ENCODE measurements around the gene FDCSP.

The FDCSP gene

DNA sequence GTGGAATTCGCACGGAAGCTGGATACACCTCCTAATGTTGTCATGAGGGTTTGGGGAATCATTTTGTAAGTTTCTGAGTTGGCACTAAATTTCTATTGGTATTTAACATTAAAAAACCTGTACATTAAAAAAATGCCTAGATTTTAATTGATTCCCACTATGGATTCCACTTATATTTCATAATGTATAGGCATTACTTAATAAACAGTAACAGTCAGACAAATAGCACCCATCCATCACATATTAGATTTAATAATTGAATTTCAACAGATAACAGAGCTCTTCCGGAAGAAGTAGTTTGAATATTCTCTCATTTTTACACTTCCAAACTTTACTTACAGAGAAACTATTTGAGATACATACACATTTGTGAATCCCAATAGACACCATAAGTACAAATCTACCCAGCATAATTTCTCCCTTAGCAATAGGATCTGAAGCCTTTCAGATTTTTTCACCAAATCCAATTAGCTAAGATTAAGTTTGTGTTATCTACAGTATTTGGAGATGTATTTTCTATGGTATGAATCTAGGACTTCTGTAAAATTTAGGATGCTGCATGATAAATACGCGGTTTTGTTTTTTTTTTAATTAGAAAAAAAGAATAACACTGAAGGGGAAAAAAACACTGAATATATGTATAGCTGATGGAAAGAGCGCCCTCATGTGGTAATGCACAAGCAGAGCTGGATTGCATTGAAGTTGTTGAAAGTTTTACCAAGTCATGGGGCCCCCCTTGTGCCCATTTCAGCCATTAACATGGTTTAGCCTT is 42.6 kb upstream of the FDCSP start:
- no peaks in the 10 kb centered on the region for H3K27me3 ChIP-seq
- TF ChIP-seq, protein P1, sequence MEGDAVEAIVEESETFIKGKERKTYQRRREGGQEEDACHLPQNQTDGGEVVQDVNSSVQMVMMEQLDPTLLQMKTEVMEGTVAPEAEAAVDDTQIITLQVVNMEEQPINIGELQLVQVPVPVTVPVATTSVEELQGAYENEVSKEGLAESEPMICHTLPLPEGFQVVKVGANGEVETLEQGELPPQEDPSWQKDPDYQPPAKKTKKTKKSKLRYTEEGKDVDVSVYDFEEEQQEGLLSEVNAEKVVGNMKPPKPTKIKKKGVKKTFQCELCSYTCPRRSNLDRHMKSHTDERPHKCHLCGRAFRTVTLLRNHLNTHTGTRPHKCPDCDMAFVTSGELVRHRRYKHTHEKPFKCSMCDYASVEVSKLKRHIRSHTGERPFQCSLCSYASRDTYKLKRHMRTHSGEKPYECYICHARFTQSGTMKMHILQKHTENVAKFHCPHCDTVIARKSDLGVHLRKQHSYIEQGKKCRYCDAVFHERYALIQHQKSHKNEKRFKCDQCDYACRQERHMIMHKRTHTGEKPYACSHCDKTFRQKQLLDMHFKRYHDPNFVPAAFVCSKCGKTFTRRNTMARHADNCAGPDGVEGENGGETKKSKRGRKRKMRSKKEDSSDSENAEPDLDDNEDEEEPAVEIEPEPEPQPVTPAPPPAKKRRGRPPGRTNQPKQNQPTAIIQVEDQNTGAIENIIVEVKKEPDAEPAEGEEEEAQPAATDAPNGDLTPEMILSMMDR (IDR thresholded peaks at IDR 0.05; ENCODE audit: low read depth, low read length) = peak; percentile 76
- no peaks in the 10 kb centered on the region for H3K9me3 ChIP-seq
- H3K4me3 ChIP-seq (ENCODE audit: low read depth, low read length) = no peak overlapping the region
- peaks cover 7% of the 10 kb centered on the region; the same call in 1 of the 2 replicates for H3K4me1 ChIP-seq
- peak; percentile 54 for DNase-seq
- H3K36me3 ChIP-seq = no peaks in the 10 kb centered on the region

DNA sequence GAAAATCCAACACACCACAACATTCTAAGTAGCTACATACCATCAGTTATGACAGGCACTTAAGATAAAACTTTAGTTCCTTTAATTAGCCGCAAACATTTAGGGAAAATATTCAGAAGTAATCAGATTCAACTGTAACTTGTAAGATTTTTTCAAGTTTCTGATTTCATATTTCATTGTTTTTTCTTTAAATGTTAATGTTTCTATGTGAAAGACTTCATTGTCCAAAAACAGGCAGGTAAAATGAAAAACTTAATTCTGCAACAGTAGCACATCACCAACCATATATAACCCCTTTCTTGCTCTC is 42.0 kb upstream of the FDCSP start:
- peaks cover 7% of the 10 kb centered on the region; the same call in 1 of the 2 replicates for H3K4me1 ChIP-seq
- TF ChIP-seq, protein P1 (IDR thresholded peaks at IDR 0.05; ENCODE audit: low read depth, low read length) = no peak
- DNase-seq = no peak
- no peaks in the 10 kb centered on the region for H3K27me3 ChIP-seq
- no peak overlapping the region for H3K4me3 ChIP-seq (ENCODE audit: low read depth, low read length)
- H3K36me3 ChIP-seq = no peaks in the 10 kb centered on the region
- H3K9me3 ChIP-seq = no peaks in the 10 kb centered on the region

DNA sequence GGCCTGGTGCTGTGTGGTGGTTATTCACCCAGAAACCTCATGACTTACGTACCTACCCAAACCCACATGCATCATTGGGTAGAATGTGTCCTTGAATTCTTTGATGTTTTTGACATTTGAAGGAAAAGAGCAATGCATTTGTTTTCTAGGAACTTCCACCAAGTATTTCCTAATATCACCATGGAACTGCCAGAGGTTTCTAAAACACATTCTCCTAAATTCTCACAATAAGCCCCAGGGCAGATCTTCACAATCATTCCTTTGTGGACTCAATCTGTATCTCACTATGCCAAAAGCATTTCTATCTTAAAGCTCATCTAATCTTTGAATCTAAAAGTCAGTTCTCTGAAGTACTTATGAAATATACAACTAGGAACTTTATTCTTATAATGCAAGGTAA is 38.7 kb upstream of the FDCSP start:
- no peak overlapping the region for H3K4me3 ChIP-seq (ENCODE audit: low read depth, low read length)
- TF ChIP-seq, protein P1 (IDR thresholded peaks at IDR 0.05; ENCODE audit: low read depth, low read length) = no peak
- H3K9me3 ChIP-seq = no peaks in the 10 kb centered on the region
- no peaks in the 10 kb centered on the region for H3K36me3 ChIP-seq
- DNase-seq = no peak
- H3K27me3 ChIP-seq = no peaks in the 10 kb centered on the region
- H3K4me1 ChIP-seq = peaks cover 7% of the 10 kb centered on the region; the same call in 1 of the 2 replicates

DNA sequence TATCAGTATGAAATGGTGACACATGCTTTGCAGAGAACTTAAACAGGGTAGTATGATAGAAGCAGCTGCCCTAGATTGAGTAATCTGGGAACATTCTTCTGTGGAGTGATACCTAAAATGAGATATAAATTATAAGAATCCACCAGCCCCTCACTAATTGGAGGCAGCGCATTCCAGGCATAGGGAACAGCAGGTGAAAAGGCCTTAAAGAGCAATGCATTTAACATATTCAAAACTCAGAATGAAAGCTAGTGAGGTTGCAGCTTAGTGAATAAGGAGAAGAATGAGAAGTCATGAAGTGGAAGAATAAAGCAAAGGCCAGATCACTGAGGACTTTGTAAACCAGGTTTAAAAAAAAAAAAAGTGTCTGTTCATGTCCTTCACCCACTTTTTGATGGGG is 35.3 kb upstream of the FDCSP start:
- Histone ChIP-seq H3K27me3 (no peaks in the 10 kb centered on the region), H3K9me3 (no peaks in the 10 kb centered on the region), H3K36me3 (no peaks in the 10 kb centered on the region), H3K4me3 (ENCODE audit: low read depth, low read length) (no peak overlapping the region), H3K4me1 (peaks cover 7% of the 10 kb centered on the region)
- TF ChIP-seq, protein P1 (IDR thresholded peaks at IDR 0.05; ENCODE audit: low read depth, low read length) = no peak
- DNase-seq = no peak

DNA sequence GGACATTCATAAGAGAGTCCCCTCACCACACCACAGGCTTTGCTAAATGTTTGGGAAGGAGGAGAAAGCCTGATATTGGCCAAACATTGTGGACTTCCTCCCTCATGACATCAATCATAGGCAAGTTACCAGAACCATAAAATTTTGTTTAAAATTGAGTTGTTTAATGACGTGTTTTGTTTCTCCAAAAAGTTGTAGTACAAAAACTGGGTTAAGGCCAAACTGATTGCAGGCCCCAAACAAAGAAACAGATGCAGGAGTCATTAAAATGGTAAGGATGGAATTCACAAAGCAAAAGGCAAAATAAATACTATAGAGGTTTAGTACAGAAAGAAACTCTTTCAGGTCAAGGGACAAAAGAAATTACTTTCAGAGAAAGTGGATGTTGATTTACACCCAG is 34.3 kb upstream of the FDCSP start:
- TF ChIP-seq, protein P1 (IDR thresholded peaks at IDR 0.05; ENCODE audit: low read depth, low read length) = no peak
- Histone ChIP-seq H3K27me3 (no peaks in the 10 kb centered on the region), H3K4me1 (peaks cover 7% of the 10 kb centered on the region), H3K4me3 (ENCODE audit: low read depth, low read length) (no peak overlapping the region), H3K36me3 (no peaks in the 10 kb centered on the region), H3K9me3 (no peaks in the 10 kb centered on the region)
- DNase-seq = no peak

DNA sequence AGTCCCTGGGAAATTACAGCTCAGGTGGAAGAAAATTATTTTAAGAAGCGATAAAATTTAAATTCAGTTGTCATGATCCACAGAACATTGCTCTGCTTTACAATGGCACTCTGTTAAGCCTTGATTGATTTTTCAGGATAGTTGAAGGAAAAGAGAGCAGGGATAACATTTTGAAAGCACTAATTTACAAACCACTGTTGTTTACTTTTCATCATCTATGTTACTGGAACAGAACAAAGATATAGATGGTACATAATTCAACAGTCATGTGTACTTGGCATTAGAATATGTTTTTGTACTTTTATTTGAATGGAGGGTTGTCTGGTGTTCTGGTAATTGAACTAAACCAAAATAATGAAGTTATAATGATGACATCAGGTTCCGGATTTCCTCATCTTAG is 33.0 kb upstream of the FDCSP start:
- H3K36me3 ChIP-seq = no peaks in the 10 kb centered on the region
- TF ChIP-seq, protein P1 (IDR thresholded peaks at IDR 0.05; ENCODE audit: low read depth, low read length) = no peak
- H3K27me3 ChIP-seq = no peaks in the 10 kb centered on the region
- no peaks in the 10 kb centered on the region for H3K9me3 ChIP-seq
- peaks cover 7% of the 10 kb centered on the region for H3K4me1 ChIP-seq
- DNase-seq = no peak
- H3K4me3 ChIP-seq (ENCODE audit: low read depth, low read length) = no peak overlapping the region

All from BE2C (cell line).